Stimulated activated CD8-positive, alpha-beta memory T cell treated with anti-CD3 and anti-CD28 coated beads, Interleukin-4, amount 100 ng/mL, for 4 hours (primary cell): ENCODE data around the gene ARFIP2.

Source experiments
- DNase-seq, 2 donors: peaks; one replicate each; pipeline ENCODE4 v3.0.0-alpha.2; 2020; ENCODE audit warnings: low read depth in 2 of 2, low spot score in 1 of 2

Gene ARFIP2

GRCh38 chr11:6482441-6482840 lies 1.3 kb upstream of the ARFIP2 start:
- DNase-seq, result no peak

- DNase-seq, result no peak
Observed at GRCh38 chr11:6481924-6482275, 769 bp upstream of the ARFIP2 start.

- no peak for DNase-seq
Observed at GRCh38 chr11:6480299-6480914, 724 bp downstream of the ARFIP2 start.

DNA sequence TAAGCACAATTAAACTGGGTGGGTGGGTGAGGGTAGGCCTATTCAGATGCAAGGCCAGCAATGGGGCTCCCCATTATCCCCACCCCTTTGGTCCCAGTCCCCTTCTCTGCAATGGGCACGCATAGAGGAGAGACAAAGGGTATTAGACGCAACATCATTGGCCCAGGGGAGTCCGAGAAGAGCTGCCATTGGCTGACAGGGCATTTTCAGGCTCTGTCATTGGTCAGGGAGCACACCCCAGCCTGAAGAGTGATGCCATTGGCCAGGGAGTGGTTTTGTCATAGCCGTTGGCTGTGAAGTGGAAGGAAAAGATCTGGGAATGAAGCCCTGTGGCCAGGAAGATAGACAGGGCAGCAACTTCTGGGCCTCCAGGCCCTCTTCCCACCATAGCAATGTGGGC lies 4.6 kb downstream of the ARFIP2 start:
- no peak for DNase-seq

DNA sequence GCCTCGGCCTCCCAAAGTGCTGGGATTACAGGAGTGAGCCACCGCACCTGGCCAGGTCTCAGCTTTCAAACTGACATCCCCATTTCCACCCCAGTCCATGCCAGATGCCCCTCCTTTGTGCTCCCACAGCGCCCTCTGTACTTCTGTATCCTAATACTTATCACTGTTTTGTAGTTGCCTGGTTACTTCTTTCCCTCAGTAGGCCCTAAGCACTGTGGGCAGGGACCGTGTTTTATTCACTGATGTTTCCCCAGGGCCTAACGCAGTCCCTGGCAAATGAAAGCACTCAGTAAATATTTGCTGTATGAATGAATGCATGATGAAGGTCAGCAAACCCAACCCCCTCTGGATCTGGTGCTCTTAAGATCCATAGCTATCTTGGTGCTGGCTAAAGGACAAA lies 5.2 kb downstream of the ARFIP2 start:
- no peak for DNase-seq

DNA sequence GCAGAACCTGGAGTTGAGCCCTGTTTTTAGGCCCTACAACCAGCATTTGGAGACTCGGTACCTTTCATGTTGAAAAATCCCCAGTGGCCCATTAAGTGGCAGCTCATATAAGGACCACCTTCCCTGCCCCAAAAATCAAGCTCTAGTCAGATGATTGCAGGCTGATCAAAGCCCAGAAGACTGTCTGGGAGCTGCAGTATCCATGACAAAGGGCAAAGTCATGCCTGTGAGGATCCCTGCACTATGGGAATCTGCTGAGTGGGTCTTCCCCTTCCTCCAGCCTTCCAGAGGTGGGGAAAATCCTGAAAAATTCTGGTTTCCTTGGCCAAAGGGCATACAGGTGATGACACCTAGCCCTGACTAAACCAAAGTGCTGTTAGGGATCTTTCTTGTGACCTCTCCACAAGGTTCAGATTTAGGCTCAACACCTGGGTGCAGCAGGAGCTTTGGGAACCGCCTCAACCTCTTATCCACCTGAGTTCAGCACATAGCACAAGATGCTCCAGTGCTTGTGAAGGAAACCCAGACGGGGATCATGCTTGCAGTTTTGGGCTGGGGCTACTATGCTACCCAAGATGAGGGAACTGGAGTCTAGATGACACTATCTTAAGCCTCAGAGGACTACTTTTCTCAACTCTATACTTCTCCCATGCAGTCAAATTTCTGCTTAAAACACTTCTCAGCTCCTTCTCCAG lies 6.2 kb downstream of the ARFIP2 start:
- DNase-seq, result no peak

DNA sequence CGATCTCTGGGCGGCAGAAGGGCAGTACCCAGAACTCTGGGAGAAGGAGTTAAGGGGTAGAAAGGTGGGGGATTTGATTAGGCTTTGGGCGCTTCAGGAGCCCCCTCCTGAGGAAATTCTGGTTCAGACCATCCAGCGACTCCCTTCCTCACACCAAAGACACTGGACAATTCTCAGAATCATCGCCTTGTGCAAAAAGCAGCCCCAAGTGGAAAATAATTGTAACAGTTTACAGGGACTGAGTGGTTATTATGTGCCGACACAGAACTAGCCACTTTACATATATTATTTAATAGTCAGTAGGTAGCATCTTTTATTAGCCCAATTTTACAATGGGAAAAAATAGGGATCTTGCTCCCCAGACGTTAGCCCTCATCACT lies 6.7 kb downstream of the ARFIP2 start:
- no peak for DNase-seq

DNA sequence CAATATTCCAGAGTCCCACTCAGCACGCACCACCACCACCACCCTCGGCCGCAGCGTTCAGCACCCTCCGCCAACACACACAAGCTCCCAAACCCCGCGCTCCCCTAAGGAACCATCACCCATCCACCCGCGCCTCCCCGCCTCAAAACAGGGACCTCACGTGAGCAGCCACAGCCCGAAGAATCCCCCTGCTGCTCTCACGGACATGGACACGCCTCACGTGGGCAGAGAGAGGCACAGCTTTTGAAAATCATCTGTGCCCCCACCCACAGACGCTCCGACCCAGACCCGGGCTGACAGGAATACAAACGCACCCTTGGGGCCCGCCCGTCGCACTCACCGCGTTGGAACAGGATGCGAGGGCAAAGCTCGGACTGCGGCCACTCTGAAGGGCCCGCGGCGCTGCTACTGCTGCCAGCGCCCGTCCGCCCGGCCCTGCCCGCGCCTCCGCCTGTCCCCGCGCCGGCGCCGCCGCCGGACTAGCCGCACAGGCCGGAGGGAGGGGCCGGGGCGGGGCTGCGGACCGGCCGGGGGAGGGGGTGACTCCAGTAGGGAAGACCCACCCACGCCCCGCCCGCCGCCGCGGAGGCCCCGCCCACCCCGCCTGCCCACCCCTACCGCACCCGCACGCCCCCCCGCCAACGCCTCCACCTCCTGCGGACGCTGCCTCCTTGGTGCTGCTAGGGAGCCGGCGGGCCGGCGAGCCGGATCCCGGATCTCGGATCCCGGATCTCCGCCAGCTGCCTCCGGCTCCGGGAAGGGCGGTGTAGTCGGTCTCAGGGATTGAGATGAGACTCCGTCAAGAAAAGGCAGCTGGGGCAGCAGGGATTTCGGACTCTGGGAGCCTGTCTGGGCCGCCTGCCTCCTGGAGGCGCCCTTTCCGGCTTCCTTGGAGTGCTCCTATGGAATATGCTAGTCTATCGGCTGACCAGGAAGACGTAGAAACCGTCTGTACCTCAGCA lies 7.4 kb downstream of the ARFIP2 start, which contains the start of gene TRIM3:
Gene TRIM3 (minus strand): TSS at position 491 of the 962 bp plus-strand sequence. CDS start 8,246 bp downstream, outside the sequence.
- peak; percentile 47 to 66 for DNase-seq

GRCh38 chr11:6472934-6473333 lies 8.2 kb downstream of the ARFIP2 start:
- no peak for DNase-seq

- no peak for DNase-seq
Observed at GRCh38 chr11:6469599-6469998, 11.5 kb downstream of the ARFIP2 start.

GRCh38 chr11:6468712-6469495 lies 12.2 kb downstream of the ARFIP2 start:
- no peak for DNase-seq

DNA sequence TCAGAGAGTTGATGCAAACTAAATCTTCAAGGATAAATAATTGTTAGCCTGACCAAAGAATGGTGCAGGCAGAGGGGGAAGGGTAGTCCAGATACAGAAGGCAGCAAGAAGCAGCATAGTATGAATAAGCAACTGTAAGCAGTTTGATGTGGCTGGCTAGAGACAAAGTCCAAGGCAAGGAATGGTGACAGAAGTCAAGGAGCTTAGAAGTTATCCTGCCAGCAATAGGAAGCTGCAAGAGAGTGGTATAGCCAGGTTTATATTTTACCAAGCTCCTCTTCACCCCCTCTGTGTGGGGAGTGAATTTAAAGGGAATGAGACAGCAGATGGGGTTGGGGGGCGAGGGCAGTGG lies 22.1 kb downstream of the ARFIP2 start:
- DNase-seq, result no peak

- no peak for DNase-seq
Observed at GRCh38 chr11:6458352-6459098, 22.6 kb downstream of the ARFIP2 start.

- DNase-seq, result no peak
Observed at GRCh38 chr11:6457581-6458320, 23.4 kb downstream of the ARFIP2 start.

DNA sequence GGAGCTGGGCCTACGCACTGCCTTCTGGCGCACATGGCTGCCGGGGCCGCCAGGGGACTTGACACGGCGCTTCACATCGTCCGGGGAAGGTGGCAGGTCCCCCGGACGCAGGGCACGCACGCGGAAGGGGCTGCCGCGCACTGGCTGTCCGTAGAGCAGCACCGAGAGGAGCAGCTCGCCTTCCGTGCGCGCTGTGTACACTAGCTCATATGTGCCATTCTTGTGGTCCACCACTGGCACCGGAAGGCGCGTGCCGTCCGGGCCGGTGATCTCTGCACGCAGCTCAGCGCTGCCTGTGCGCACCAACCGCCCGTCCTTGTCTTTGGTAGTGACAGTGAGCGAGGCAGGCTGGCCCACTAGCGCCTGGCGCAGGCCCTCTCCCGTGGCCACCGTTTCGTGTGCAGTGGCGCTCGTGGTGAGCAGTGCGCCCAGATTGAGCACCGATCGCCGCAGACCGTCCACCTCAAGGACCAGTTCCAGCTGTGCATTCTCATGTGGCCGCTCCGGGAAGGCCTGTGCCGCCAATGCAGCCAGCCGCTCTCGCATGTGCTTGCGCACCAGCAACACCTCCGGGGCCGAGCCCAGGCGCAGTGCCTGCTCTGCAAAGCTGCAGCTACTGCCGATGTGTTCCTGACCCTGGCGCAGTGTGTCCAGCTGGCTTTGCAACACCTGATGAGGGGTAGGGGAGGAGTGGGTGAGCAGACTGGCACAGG lies 24.6 kb downstream of the ARFIP2 start:
- no peak for DNase-seq

DNA sequence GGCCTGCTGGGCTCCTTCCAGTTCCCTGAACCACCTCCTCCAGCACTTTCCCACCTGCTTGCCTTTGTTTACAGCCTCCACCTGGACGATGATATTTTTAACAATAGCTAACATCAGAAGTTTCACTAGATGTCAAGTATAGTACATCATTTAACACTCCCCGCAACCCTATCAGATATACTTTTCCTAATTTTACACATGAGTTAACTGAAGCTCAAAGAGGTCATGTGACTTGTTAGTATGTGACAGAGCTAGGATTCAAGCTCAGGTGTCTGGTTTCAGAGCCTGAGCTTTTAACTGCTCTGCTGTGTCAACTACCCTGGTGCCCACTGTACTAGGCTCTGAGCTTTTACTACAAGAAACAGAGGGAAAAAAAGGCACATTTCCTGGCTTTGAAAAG lies 26.1 kb downstream of the ARFIP2 start:
- no peak for DNase-seq

DNA sequence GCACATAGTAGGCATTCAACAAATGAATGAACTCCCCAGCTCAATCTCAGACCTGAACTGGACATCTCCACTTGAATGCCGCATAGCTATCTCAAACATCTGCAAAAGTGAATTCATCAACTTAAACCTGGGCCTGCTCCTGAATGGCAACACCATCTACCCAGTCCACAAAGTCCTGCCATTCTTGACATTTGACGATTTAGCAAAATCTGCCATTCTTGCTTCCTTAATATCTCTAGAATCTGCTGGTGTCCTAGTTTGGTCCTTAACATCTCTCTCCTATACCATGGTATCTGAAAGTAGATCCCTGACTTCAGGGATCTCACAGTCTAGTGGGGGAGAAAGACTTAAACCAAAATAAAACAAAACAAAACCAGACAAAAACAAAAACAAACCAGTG lies 28.0 kb downstream of the ARFIP2 start:
- DNase-seq, result no peak

GRCh38 chr11:6452219-6452618 lies 28.9 kb downstream of the ARFIP2 start:
- DNase-seq, result no peak

DNA sequence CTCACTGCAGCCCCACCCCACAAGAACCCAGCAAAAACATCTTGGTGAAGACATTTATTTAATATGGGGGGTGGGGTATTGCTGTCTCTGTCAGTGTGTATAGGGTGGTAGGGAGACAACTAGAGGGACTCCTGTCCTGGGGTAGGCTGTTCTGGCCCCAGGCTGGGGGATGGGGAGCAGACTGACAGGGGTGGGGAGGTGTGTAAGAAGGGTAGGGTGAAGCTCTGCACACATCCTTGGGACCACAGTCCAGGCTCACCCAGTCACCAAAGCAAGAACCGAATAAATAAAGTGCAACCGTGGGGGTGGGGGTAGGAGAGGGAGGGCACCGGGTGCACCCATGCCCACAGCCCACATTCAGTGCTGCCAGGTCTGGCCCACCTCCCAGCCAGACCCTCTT lies 32.6 kb downstream of the ARFIP2 start:
- DNase-seq, result no peak
